ENCODE results near the gene HEYL. TPM values are rescaled to one million over a fixed set of nuclear protein-coding genes. Genes with fewer than 3 reads are reported as not detected.

The HEYL gene
- total RNA-seq, 1 experiment from 2014 or later = 0.17 TPM

DNA sequence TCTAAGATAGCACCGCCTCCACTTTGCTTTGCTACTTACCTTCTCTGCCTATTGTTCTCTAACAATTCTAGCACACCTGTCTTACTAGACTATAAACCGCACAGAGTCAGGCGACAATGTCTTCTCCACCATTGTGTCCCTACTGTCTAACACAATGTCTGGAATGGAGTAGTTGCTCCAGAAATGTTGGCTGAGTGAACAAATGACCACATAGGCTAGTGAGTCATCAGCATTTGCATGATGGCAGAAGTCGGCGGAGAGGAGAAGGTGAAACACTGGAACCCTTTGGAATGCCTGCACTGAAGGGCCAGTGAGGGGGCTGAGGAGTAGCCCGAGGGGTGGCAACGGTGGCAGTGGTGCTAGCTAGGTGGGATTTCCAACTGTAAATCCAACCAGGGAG, 48.9 kb downstream of the HEYL start:
- Histone ChIP-seq H3K36me3 (ENCODE audit: low read depth) (no peaks in the 10 kb centered on the region), H3K4me1 (replicated peaks; ENCODE audit: insufficient read depth) (peaks cover 32% of the 10 kb centered on the region), H2AFZ (no peak overlapping the region), H4K20me1 (ENCODE audit: insufficient read depth) (no peaks in the 10 kb centered on the region), H3K27me3 (ENCODE audit: insufficient read depth, low read depth) (no peaks in the 10 kb centered on the region), H3K9me2 (ENCODE audit: insufficient read depth) (no peaks in the 10 kb centered on the region), H3K79me2 (ENCODE audit: low read depth) (no peaks in the 10 kb centered on the region), H3K4me2 (peak overlapping the region; percentile 33; the same call in 1 of the 2 replicates), H3K27ac (no peak overlapping the region), H3K4me3 (no peak overlapping the region), H3K9me3 (ENCODE audit: insufficient read depth, low read depth) (no peaks in the 10 kb centered on the region), H3F3A (ENCODE audit: insufficient read depth, low read depth) (peaks cover 10% of the 10 kb centered on the region; the same call in 1 of the 2 replicates)
- DNase-seq = peak; percentile 25 to 71
- intact Hi-C loops (cut with micrococcal nuclease; ENCODE audit: unreplicated experiment) = loop anchor here (10.0 kb wide), 1 partner anchor 304 kb away; no protein-coding TSS in a partner anchor
- TF ChIP-seq CTCF (conservative IDR thresholded peaks at IDR 0.05) (no peak), EZH2 (IDR thresholded peaks at IDR 0.05; ENCODE audit: low read depth) (no peak)
- BruUV-seq (replicated peaks) = no TSS peak
- POLR2A ChIA-PET (ENCODE audit: unreplicated experiment) = interaction anchor here (0.6 to 0.7 kb wide), 2 partner anchors 57 to 291 kb away, joined by 3 to 5 read pairs; no protein-coding TSS in a partner anchor
- CTCF ChIA-PET = interaction anchor here (0.6 to 3.1 kb wide), 3 partner anchors 10 to 65 kb away, joined by 3 to 14 read pairs (median 5); no protein-coding TSS in a partner anchor

DNA sequence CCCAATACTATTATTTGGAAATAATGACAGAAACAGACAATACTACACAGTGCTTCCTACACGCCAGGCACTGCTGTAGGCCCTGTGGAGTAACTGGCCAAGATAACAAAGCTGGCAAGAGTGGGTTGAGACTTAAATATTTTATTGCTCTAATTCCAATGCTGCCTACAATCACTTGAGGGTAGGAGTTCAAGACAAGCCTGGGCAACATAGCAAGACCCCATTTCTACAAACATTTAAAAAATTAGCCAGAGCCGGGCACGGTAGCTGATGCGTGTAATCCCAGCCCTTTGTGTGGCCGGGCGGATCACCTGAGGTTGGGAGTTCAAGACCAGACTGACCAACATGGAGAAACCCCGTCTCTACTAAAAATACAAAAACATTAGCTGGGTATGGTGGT, 53.5 kb downstream of the HEYL start:
- intact Hi-C loops (cut with micrococcal nuclease; ENCODE audit: unreplicated experiment) = no loop called here
- Histone ChIP-seq H3K36me3 (ENCODE audit: low read depth) (no peaks in the 10 kb centered on the region), H4K20me1 (ENCODE audit: insufficient read depth) (no peaks in the 10 kb centered on the region), H3K9me2 (ENCODE audit: insufficient read depth) (no peaks in the 10 kb centered on the region), H3K4me1 (replicated peaks; ENCODE audit: insufficient read depth) (peaks cover 32% of the 10 kb centered on the region), H3K27ac (no peak overlapping the region), H2AFZ (no peak overlapping the region), H3K4me2 (no peak overlapping the region), H3K4me3 (no peak overlapping the region), H3K27me3 (ENCODE audit: insufficient read depth, low read depth) (no peaks in the 10 kb centered on the region), H3K9me3 (ENCODE audit: insufficient read depth, low read depth) (no peaks in the 10 kb centered on the region), H3F3A (ENCODE audit: insufficient read depth, low read depth) (peaks cover 10% of the 10 kb centered on the region; the same call in 1 of the 2 replicates), H3K79me2 (ENCODE audit: low read depth) (no peaks in the 10 kb centered on the region)
- ChIA-PET CTCF (interaction anchor here (0.7 kb wide), 1 partner anchor 15 kb away, joined by 3 read pairs; no protein-coding TSS in a partner anchor), POLR2A (ENCODE audit: unreplicated experiment) (no interaction called here)
- BruUV-seq (replicated peaks) = no TSS peak
- no peak for TF ChIP-seq EZH2 (IDR thresholded peaks at IDR 0.05; ENCODE audit: low read depth)
- TF ChIP-seq CTCF (conservative IDR thresholded peaks at IDR 0.05) = no peak
- DNase-seq = no peak

GRCh38 chr1:39576016-39576657, 63.3 kb downstream of the HEYL start:
- Histone ChIP-seq H3K4me3 (peak overlapping the region; percentile 76), H4K20me1 (ENCODE audit: insufficient read depth) (peaks cover 46% of the 10 kb centered on the region), H3K27ac (peak overlapping the region; percentile 39; the same call in 1 of the 2 replicates), H2AFZ (no peak overlapping the region; the same call in 1 of the 2 replicates), H3K79me2 (ENCODE audit: low read depth) (peaks cover 55% of the 10 kb centered on the region), H3K4me2 (peak overlapping the region; percentile 99), H3K36me3 (ENCODE audit: low read depth) (peaks cover 33% of the 10 kb centered on the region), H3K4me1 (replicated peaks; ENCODE audit: insufficient read depth) (peaks cover 26% of the 10 kb centered on the region), H3K27me3 (ENCODE audit: insufficient read depth, low read depth) (no peaks in the 10 kb centered on the region), H3F3A (ENCODE audit: insufficient read depth, low read depth) (peaks cover 20% of the 10 kb centered on the region), H3K9me3 (ENCODE audit: insufficient read depth, low read depth) (no peaks in the 10 kb centered on the region), H3K9me2 (ENCODE audit: insufficient read depth) (no peaks in the 10 kb centered on the region)
- ChIA-PET CTCF (interaction anchor here (1.7 kb wide), 1 partner anchor 30 kb away, joined by 7 read pairs; no protein-coding TSS in a partner anchor), POLR2A (ENCODE audit: unreplicated experiment) (interaction anchor here (0.7 kb wide), 1 partner anchor 30 kb away, joined by 19 read pairs; no protein-coding TSS in a partner anchor)
- TF ChIP-seq EZH2 (IDR thresholded peaks at IDR 0.05; ENCODE audit: low read depth) = no peak
- BruUV-seq (replicated peaks) = TSS peak; percentile 54
- intact Hi-C loops (cut with micrococcal nuclease; ENCODE audit: unreplicated experiment) = loop anchor here (1.0 kb wide), 1 partner anchor 30 kb away; no protein-coding TSS in a partner anchor
- peak in 1 of 2 experiments; percentile 43 for DNase-seq

Measured in PC-9 (cell line).